K562 (cell line): ENCODE measurements around the gene ATXN3. TPM values are rescaled to one million over a fixed set of nuclear protein-coding genes. Genes with fewer than 3 reads are reported as not detected.

Experiments
- CHD7 ChIP-seq: fragments of 200-600 bp; sonication (generic); IDR thresholded peaks from one replicate; pipeline ENCODE4 v1.6.1; 2012; ENCODE audit warnings: mild to moderate bottlenecking, low read depth, low read length, inconsistent platforms
- ELF1 ChIP-seq: fragments of 200-800 bp; sonication (Bioruptor generic); IDR thresholded peaks from 2 replicates; pipeline ENCODE4 v1.6.1; 2016; ENCODE audit warnings: missing genetic modification characterization, missing compliant biosample characterization
- HDAC8 ChIP-seq: fragments of 450-650 bp; IDR thresholded peaks from 2 replicates; pipeline ENCODE4 v1.6.1; 2016; ENCODE audit warnings: mild to moderate bottlenecking, missing genetic modification characterization, moderate library complexity, missing compliant biosample characterization
- KAT7 ChIP-seq: sonication (generic); formaldehyde crosslinking; IDR thresholded peaks from 2 replicates; pipeline ENCODE4 v1.8.0; 2022; ENCODE audit warnings: missing genetic modification reagents, mild to moderate bottlenecking, borderline replicate concordance
- PML ChIP-seq: IDR thresholded peaks from 2 replicates; pipeline ENCODE4 v1.6.1; 2012; ENCODE audit warnings: low read length, inconsistent platforms
- RBM17 ChIP-seq: fragments of 200-400 bp; formaldehyde crosslinking; IDR thresholded peaks from 2 replicates; pipeline ENCODE4 v1.6.1; 2017; ENCODE audit warnings: low read depth, mild to moderate bottlenecking, low read length, borderline replicate concordance
- SIRT6 ChIP-seq: IDR thresholded peaks from one replicate; pipeline ENCODE4 v1.6.1; 2012; ENCODE audit warnings: low read depth, mild to moderate bottlenecking, control low read depth, inconsistent platforms, low read length, moderate library complexity
- TSHZ1 ChIP-seq: fragments of 250-450 bp; sonication (Bioruptor Pico); IDR thresholded peaks from 2 replicates; pipeline ENCODE4 v1.4.0; 2020; ENCODE audit warnings: mild to moderate bottlenecking, moderate library complexity
- ZBTB49 ChIP-seq: sonication (generic); formaldehyde crosslinking; IDR thresholded peaks from 2 replicates; pipeline ENCODE4 v1.8.0; 2022; ENCODE audit warnings: missing genetic modification reagents, mild to moderate bottlenecking, borderline replicate concordance
- ZNF830 ChIP-seq: fragments of 250-450 bp; sonication (Bioruptor Pico); IDR thresholded peaks from 2 replicates; pipeline ENCODE4 v1.5.0; 2021; ENCODE audit warnings: mild to moderate bottlenecking
- polyA plus RNA-seq, 8 experiments: library from polyadenylated mRNA; depleted of rRNA in 4 of 8; stranded (reverse) in 5 of 8; unstranded in 3 of 8; fragments of >200 nt; fragmentation: Nextera tagmentation in 2 of 8; fragmentation: Illumina TruSeq in 1 of 8; extraction: Ambion mirVana in 2 of 8; extraction: Trizol in 1 of 8; gene quantifications; 2 replicates each; pipeline versions ENCODE4 v1.2.1 to v1.2.3, GENCODE V29; 2011 to 2014; ENCODE audit warnings: inconsistent platforms in 1 of 8, missing spikeins in 1 of 8
- total RNA-seq, 7 experiments: library from RNA; depleted of rRNA in 6 of 7; stranded (reverse); fragments of >200 nt in 6 of 7; fragmentation: Illumina TruSeq in 2 of 7; extraction: Trizol in 2 of 7; gene quantifications; 2 replicates each; pipeline versions ENCODE4 v1.2.1 to v1.2.3, GENCODE V29; 2011 to 2021; ENCODE audit warnings: low replicate concordance in 1 of 7

ATXN3 gene
- total and polyA plus RNA-seq, 9 of the 15 experiments (the other 6 are each of a cell fraction or from before 2014, with no cell fraction given), result 11.3 to 25.0 (median 14.6) TPM

GRCh38 chr14:92121670-92122350, 15.4 kb upstream of the ATXN3 start, which contains the start of the genes CPSF2 and NDUFB1 (continued):
- TF ChIP-seq CHD7 (no peak), SIRT6 (no peak), ELF1 (no peak), KAT7 (CRISPR knock-in tag) (no peak; the same call in 1 of the 2 replicates), RBM17 (no peak), PML (0 out of 2 replicates have a peak, but pooled peaks have one; percentile 35), HDAC8 (no peak), ZNF830 (CRISPR knock-in tag) (no peak), ZBTB49 (CRISPR knock-in tag) (no peak), TSHZ1 (CRISPR knock-in tag) (no peak)
